GM12872 (cell line): ENCODE measurements around the gene SLC1A2.

Experiments used
- CTCF ChIP-seq: IDR thresholded peaks from 3 replicates; pipeline ENCODE4 v1.5.1; 2011; ENCODE audit warnings: low read depth, mild to moderate bottlenecking, low read length, moderate library complexity; ENCODE audit not compliant: insufficient read depth

SLC1A2 gene

GRCh38 chr11:35419184-35419829 lies at the start of gene SLC1A2:
SLC1A2 (minus strand) TSS chr11:35419558; CDS start chr11:35418966, 592 bp downstream.
- TF ChIP-seq CTCF = no peak

- TF ChIP-seq CTCF = no peak
These were observed 46.7 kb upstream of the SLC1A2 start for GRCh38 chr11:35466058-35466457.

DNA sequence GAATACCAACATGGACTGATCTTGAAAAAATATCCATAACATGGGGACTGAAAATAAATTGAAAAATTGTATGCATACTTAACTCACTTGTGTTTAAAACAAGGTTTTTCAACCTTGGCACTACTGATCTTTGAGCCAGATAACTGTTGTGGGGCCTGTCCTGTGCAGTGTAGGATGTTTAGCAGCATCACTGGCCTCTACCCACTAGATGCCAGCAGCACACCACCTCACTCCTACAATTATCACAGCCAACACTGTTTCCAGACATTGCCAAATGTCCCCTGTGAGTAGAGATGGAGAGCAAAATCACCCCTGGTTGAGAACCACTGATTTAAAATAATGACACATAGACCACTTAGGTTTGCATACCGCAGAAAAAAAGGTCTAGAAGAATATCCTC lies 45.0 kb upstream of the SLC1A2 start:
- TF ChIP-seq CTCF = no peak

DNA sequence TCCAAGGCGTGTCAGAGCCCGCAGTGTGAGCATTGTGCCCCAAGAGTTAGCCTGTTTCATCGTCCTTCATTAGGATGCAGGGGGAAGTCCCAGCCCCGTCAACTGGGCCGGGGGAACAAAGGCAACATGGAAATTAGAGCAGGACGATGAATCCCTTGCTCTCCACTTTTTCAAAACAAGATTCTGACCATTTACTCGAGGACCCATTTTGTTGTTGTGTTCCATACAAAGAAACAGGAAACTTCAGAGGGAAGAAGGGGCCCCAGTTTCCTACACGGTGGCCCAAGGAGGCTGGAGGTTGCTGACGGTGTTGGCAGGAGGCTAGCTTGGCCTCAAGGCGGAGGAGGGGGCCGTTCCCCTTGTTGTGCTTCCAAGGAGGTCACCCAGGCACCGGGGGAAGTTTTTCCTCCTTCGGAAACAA lies 44.0 kb upstream of the SLC1A2 start:
- no peak for TF ChIP-seq CTCF

GRCh38 chr11:35461917-35462538 lies 42.7 kb upstream of the SLC1A2 start:
- TF ChIP-seq CTCF = no peak

- TF ChIP-seq CTCF = no peak
These were observed 40.1 kb upstream of the SLC1A2 start for GRCh38 chr11:35459489-35459888.

- TF ChIP-seq CTCF = no peak
These were observed 39.5 kb upstream of the SLC1A2 start for GRCh38 chr11:35458846-35459245.
